Thyroid gland (tissue), 4 donors: ENCODE results near the gene HENMT1. TPM values are rescaled to one million over a fixed set of nuclear protein-coding genes. Genes with fewer than 3 reads are reported as not detected.
A peak's percentile ranks its signal among the peaks of the same experiment; 100 is the strongest.

ENCODE experiments used
- DNase-seq, 2 donors: peaks; one replicate each; pipeline ENCODE4 v3.0.0-alpha.2; 2019
- H3K27ac ChIP-seq, 3 donors: fragments of 200-600 bp; sonication (generic); 1 replicate in 2 of 3; 2 replicates in 1 of 3; pipeline ENCODE4 v1.5.1; 2016 to 2019; ENCODE audit warnings: mild to moderate bottlenecking in 1 of 3, moderate library complexity in 1 of 3
- H3K27me3 ChIP-seq: fragments of 200-600 bp; sonication (generic); one replicate; pipeline ENCODE4 v1.5.1; 2019
- H3K36me3 ChIP-seq, 2 donors: fragments of 200-600 bp; sonication (generic); one replicate each; pipeline ENCODE4 v1.5.1; 2016 to 2019
- H3K4me1 ChIP-seq, 2 donors: fragments of 200-600 bp; sonication (generic); one replicate each; pipeline ENCODE4 v1.5.1; 2017 to 2019
- H3K4me3 ChIP-seq, 3 donors: fragments of 200-600 bp; sonication (generic); replicated peaks in 1 of 3; 1 replicate in 2 of 3; 2 replicates in 1 of 3; pipeline ENCODE4 v1.5.1; 2016; ENCODE audit warnings: mild to moderate bottlenecking in 1 of 3
- H3K9me3 ChIP-seq: fragments of 200-600 bp; sonication (generic); one replicate; pipeline ENCODE4 v1.5.1; 2017
- POLR2A ChIP-seq, 2 donors: fragments of 450-650 bp; IDR thresholded peaks; one replicate each; pipeline ENCODE4 v1.6.1; 2017; ENCODE audit warnings: antibody characterized with exemption in 2 of 2, mild to moderate bottlenecking in 2 of 2, moderate library complexity in 1 of 2
- WGBS, 2 donors: methylation state at CpG; one replicate each; pipeline ENCODE4 v1.1.5; 2017; 5-methylcytosine and 5-hydroxymethylcytosine counted together
- intact Hi-C: fragments of 100-400 bp; cut with DNase I; formaldehyde crosslinking; loops from one replicate; pipeline ENCODE4 v1.15.1; 2023
- total RNA-seq, 4 donors: library from RNA; depleted of rRNA; stranded (reverse); fragments of >200 nt; gene quantifications; one replicate each; pipeline ENCODE4 v1.2.3, GENCODE V29; 2016
- TF ChIP-seq, protein P1 (sequence below), 6 experiments: fragments of 200-600 bp in 3 of 6; fragments of 450-650 bp in 3 of 6; sonication (generic) in 3 of 6; IDR thresholded peaks; one replicate each; pipeline ENCODE4 v1.5.1; 2016 to 2019; ENCODE audit warnings: antibody characterized with exemption in 6 of 6, mild to moderate bottlenecking in 2 of 6, inconsistent platforms in 1 of 6, moderate library complexity in 1 of 6

The HENMT1 gene
- total RNA-seq, 4 donors from 2014 or later: 1.5 to 7.3 (median 3.2) TPM

GRCh38 chr1:108617008-108617723 lies 43.7 kb downstream of the HENMT1 start:
- no peak overlapping the region for H3K27ac ChIP-seq

DNA sequence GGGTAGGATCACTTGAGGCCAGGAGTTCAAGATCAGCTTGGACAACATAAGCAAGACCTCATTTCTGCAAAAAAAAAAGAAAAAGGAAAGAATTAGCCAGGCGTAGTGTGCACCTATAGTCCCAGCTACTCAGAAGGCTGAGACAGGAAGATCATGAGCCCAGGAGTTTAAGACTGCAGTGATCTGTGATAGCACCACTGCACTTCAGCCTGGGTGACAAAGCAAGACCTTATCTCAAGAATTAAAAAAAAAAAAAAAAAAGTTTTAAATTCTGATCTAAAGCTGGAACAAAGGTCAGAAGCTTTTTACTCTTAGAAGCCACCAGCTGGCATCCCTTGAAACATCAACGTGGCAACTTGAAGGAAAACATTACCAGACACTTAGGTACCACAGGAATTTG lies 45.3 kb downstream of the HENMT1 start:
- TF ChIP-seq POLR2A (IDR thresholded peaks at IDR 0.05): no peak
- TF ChIP-seq, protein P1, sequence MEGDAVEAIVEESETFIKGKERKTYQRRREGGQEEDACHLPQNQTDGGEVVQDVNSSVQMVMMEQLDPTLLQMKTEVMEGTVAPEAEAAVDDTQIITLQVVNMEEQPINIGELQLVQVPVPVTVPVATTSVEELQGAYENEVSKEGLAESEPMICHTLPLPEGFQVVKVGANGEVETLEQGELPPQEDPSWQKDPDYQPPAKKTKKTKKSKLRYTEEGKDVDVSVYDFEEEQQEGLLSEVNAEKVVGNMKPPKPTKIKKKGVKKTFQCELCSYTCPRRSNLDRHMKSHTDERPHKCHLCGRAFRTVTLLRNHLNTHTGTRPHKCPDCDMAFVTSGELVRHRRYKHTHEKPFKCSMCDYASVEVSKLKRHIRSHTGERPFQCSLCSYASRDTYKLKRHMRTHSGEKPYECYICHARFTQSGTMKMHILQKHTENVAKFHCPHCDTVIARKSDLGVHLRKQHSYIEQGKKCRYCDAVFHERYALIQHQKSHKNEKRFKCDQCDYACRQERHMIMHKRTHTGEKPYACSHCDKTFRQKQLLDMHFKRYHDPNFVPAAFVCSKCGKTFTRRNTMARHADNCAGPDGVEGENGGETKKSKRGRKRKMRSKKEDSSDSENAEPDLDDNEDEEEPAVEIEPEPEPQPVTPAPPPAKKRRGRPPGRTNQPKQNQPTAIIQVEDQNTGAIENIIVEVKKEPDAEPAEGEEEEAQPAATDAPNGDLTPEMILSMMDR (IDR thresholded peaks at IDR 0.05): no peak
- Histone ChIP-seq H3K27ac (no peak overlapping the region), H3K9me3 (no peaks in the 10 kb centered on the region), H3K27me3 (no peaks in the 10 kb centered on the region), H3K4me1 (peaks cover 2 to 3% of the 10 kb centered on the region in 2 donors), H3K4me3 (no peak overlapping the region), H3K36me3 (no peaks in the 10 kb centered on the region)
- 42 to 73% methylated on average over 2 of the region's 2 CpGs for WGBS, 2 donors
- intact Hi-C loops: no loop called here
- DNase-seq: no peak

More at GRCh38 chr1:108617008-108617723, 43.7 kb downstream of the HENMT1 start:
- intact Hi-C loops: no loop called here
- H3K4me3 ChIP-seq: no peak overlapping the region
- no peaks in the 10 kb centered on the region for H3K27me3 ChIP-seq
- no peaks in the 10 kb centered on the region for H3K4me1 ChIP-seq
- H3K36me3 ChIP-seq: no peaks in the 10 kb centered on the region
- WGBS, 2 donors: 80 to 89% methylated on average over 8 of the region's 8 CpGs
- no peaks in the 10 kb centered on the region for H3K9me3 ChIP-seq
- TF ChIP-seq POLR2A (IDR thresholded peaks at IDR 0.05): no peak
- TF ChIP-seq, protein P1 (IDR thresholded peaks at IDR 0.05): no peak
- no peak for DNase-seq

DNA sequence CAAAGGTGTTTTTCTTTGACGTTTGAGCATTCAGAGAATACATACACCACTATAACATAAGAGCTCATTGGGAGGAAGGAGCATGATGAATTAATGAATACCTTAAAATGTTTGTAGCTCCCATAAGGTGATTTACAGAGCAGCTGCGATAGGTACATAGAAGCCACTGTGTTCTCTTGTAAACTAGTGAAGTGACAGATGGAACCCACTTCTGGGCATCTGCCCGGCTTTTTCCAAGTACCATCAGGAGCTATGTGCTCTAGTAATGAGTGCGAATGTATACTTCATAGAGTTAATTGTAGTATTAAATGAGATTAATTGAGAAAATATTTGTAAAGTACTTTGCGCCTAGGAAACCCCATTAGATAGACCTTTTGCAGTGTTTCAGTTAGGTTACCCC lies 48.4 kb downstream of the HENMT1 start:
- intact Hi-C loops: no loop called here
- DNase-seq: no peak
- no peak overlapping the region for H3K4me3 ChIP-seq
- no peak for TF ChIP-seq POLR2A (IDR thresholded peaks at IDR 0.05)
- TF ChIP-seq, protein P1 (IDR thresholded peaks at IDR 0.05): no peak
- peaks cover 10 to 23% of the 10 kb centered on the region in 2 donors for H3K4me1 ChIP-seq
- no peaks in the 10 kb centered on the region for H3K36me3 ChIP-seq
- H3K9me3 ChIP-seq: no peaks in the 10 kb centered on the region
- H3K27ac ChIP-seq: no peak overlapping the region
- WGBS, 2 donors: 85 to 96% methylated on average over 5 of the region's 5 CpGs
- H3K27me3 ChIP-seq: no peaks in the 10 kb centered on the region

DNA sequence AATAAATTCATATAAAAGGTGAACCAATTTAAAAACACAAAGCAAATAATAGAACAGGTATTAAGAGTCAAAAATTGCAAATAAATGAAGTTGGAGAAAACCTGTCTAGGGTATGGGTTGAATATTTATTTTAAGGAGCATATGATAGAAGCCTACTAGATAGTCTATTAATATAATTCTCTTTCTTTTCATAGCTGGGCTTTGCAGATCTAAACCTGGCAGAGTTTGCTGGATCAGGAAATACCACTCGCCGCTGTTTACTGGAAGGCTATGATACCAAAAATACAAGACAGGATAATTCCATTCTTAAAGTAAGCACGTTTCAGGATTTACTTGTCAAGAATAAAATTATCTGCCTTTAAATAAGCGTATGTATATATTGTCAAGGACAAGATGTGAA lies 48.9 kb downstream of the HENMT1 start:
- 86 to 89% methylated on average over 4 of the region's 4 CpGs for WGBS, 2 donors
- DNase-seq: no peak
- intact Hi-C loops: no loop called here
- TF ChIP-seq POLR2A (IDR thresholded peaks at IDR 0.05): no peak
- TF ChIP-seq, protein P1 (IDR thresholded peaks at IDR 0.05): no peak
- peaks cover 10 to 23% of the 10 kb centered on the region in 2 donors for H3K4me1 ChIP-seq
- no peaks in the 10 kb centered on the region for H3K36me3 ChIP-seq
- no peaks in the 10 kb centered on the region for H3K27me3 ChIP-seq
- no peak overlapping the region for H3K27ac ChIP-seq
- no peak overlapping the region for H3K4me3 ChIP-seq
- no peaks in the 10 kb centered on the region for H3K9me3 ChIP-seq

- no peaks in the 10 kb centered on the region for H3K36me3 ChIP-seq
- no peak overlapping the region for H3K4me3 ChIP-seq
- H3K27me3 ChIP-seq: no peaks in the 10 kb centered on the region
- intact Hi-C loops: no loop called here
- peaks cover 10 to 23% of the 10 kb centered on the region in 2 donors for H3K4me1 ChIP-seq
- TF ChIP-seq, protein P1 (IDR thresholded peaks at IDR 0.05): no peak
- TF ChIP-seq POLR2A (IDR thresholded peaks at IDR 0.05): no peak
- DNase-seq: peak; percentile 70 to 74
- H3K27ac ChIP-seq: peak overlapping the region in 2 of 3 donors; percentile 13 to 54
- 9 to 13% methylated on average over 2 of the region's 2 CpGs for WGBS, 2 donors
- no peaks in the 10 kb centered on the region for H3K9me3 ChIP-seq
Observed at GRCh38 chr1:108610073-108610472, 50.8 kb downstream of the HENMT1 start.
